Stimulated activated naive B cell treated with anti-CD40 and anti-IgM and Interleukin-4, amounts not matched to agents 10 μg/mL and 1 μg/mL and 100 μg/mL, for 72 hours (primary cell): ENCODE data around the gene UST.
"Not testable (repeated sequence)": the region's sequence is repeated elsewhere in the genome, so short reads cannot be mapped to it uniquely, and the experiment has no call there.

Experiments
- ATAC-seq, 2 donors: fragments of 150-1000 bp; cut with Tn5 transposase; replicated peaks; 2 replicates each; pipeline ENCODE4 v1.10.0; 2021; ENCODE audit warnings: moderate library complexity in 1 of 2
- DNase-seq: peaks from one replicate; pipeline ENCODE4 v3.0.0; 2021
- H3K27ac Mint-ChIP-seq: one replicate; pipeline ENCODE4 v1.8.0; 2022; ENCODE audit warnings: mild to moderate bottlenecking, mixed read lengths
- H3K27me3 Mint-ChIP-seq, 2 donors: one replicate each; pipeline ENCODE4 v1.8.0; 2022; ENCODE audit warnings: mixed read lengths in 2 of 2
- H3K36me3 Mint-ChIP-seq, 2 donors: one replicate each; pipeline ENCODE4 v1.8.0; 2022; ENCODE audit warnings: mixed read lengths in 2 of 2, mild to moderate bottlenecking in 1 of 2
- H3K4me1 Mint-ChIP-seq, 2 donors: one replicate each; pipeline ENCODE4 v1.8.0; 2022; ENCODE audit warnings: mixed read lengths in 2 of 2, mild to moderate bottlenecking in 1 of 2
- H3K4me3 Mint-ChIP-seq, 2 donors: one replicate each; pipeline ENCODE4 v1.8.0; 2022; ENCODE audit warnings: mild to moderate bottlenecking in 2 of 2, mixed read lengths in 2 of 2, moderate library complexity in 1 of 2
- H3K9me3 Mint-ChIP-seq, 2 donors: one replicate each; pipeline ENCODE4 v1.8.0; 2022; ENCODE audit warnings: mixed read lengths in 2 of 2, mild to moderate bottlenecking in 1 of 2

UST gene

DNA sequence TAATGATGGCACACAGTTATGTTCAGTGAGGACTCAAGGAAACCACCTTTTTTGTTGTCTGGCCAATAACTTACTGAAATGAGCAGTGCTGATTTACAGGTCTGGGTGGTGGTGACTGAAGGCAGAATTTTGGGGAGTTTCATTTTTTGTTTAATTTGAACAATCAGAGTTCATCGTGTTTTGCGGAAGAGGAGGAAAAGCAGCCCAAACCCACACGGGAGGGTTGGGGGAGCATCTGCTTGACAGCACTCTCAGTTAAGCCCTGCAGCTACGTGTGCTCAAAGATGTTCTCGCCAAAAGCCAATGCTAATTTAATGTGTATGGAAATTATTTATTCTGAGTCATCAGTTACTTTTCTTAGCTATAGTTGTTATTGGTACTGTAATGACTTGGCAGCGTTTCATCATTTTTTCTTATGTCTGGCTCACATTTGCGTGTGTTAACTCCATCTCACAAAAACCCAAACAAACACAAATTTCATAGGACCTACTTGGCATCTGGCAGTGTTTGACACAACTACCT lies 89.2 kb downstream of the UST start:
- Mint-ChIP-seq H3K36me3 (peaks cover 2 to 6% of the 10 kb centered on the region in 2 donors), H3K27me3 (no peaks in the 10 kb centered on the region), H3K4me3 (peak overlapping the region in 1 of 2 donors; percentile 33), H3K4me1 (peaks cover 25 to 49% of the 10 kb centered on the region in 2 donors), H3K27ac (peak overlapping the region; percentile 75), H3K9me3 (no peaks in the 10 kb centered on the region)
- ATAC-seq, result peak; percentile 66 to 73
- DNase-seq, result no peak

GRCh38 chr6:148836751-148837150 lies 89.9 kb downstream of the UST start:
- Mint-ChIP-seq H3K4me3 (no peak overlapping the region), H3K27ac (no peak overlapping the region), H3K27me3 (no peaks in the 10 kb centered on the region), H3K9me3 (no peaks in the 10 kb centered on the region), H3K4me1 (peaks cover 25 to 51% of the 10 kb centered on the region in 2 donors), H3K36me3 (peaks cover 2 to 6% of the 10 kb centered on the region in 2 donors)
- ATAC-seq (no peak), DNase-seq (no peak)

DNA sequence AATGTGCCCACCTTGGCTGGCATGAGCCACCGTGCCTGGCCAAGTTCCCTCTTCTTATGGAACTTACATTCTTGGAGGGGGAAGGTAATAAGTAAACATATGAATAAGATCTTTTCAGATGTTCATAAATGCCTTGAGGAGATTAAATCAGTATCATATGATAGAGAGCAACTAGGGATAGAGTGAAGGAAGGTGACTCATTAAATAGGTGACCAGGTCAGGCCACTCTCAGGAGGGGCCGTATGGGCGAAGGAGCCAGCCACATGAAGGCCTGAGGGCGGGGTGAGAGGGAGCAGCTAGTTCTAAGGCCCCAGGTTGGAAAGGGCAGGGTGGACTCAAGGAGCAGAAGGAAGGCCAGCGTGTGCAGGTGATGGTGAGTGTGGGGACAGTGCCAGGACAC lies 91.1 kb downstream of the UST start:
- no peak overlapping the region for H3K4me3 Mint-ChIP-seq
- H3K9me3 Mint-ChIP-seq, result no peaks in the 10 kb centered on the region
- peaks cover 2 to 6% of the 10 kb centered on the region in 2 donors for H3K36me3 Mint-ChIP-seq

DNA sequence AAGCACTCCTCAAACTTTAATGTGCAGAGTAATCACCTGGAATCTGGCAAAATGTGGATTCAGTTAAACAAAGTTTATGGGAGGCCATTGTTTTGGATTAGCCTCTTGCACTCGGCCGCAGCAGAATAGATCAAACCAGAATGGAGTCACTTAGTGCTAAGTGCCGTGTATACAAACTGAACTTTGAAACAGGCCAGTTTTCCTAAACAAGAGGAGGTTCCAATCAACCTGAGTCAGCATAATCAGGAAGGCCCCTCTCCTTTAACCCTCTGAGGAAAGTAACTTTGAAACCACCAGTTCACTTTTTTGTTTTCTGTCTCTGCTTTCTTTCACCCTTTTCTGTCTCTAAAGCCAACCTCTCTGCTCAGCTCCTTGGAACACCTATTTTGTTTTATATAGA lies 92.2 kb downstream of the UST start:
- DNase-seq, result no peak
- H3K27ac Mint-ChIP-seq, result no peak overlapping the region
- no peaks in the 10 kb centered on the region for H3K27me3 Mint-ChIP-seq
- ATAC-seq, result no peak
- peaks cover 2 to 6% of the 10 kb centered on the region in 2 donors for H3K36me3 Mint-ChIP-seq
- H3K9me3 Mint-ChIP-seq, result no peaks in the 10 kb centered on the region
- no peak overlapping the region for H3K4me3 Mint-ChIP-seq
- peaks cover 30 to 53% of the 10 kb centered on the region in 2 donors for H3K4me1 Mint-ChIP-seq

More for the DNA sequence above, 91.1 kb downstream of the UST start:
- ATAC-seq, result no peak
- Mint-ChIP-seq H3K27ac (peak overlapping the region; percentile 84), H3K4me1 (peaks cover 25 to 59% of the 10 kb centered on the region in 2 donors), H3K27me3 (no peaks in the 10 kb centered on the region)
- no peak for DNase-seq

DNA sequence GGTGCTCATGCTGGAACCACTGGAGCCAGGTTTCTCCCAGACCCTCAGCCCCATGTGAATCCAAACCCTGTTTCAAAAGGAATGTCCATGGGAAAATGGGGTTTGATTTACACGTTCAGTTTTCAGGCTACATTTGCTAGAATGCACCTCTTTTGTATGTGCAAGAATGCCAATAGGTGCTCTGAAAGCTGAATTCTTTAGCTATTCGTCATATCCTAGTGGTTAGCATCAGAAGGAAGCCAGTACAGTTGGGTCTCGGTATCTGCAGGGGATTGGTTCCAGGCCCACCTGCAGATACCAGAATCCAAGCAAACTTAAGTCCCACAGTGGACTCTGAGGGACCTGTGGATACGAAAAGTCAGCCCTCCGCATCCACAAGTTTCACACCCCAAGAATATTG lies 93.4 kb downstream of the UST start:
- DNase-seq (no peak), ATAC-seq (no peak)
- H3K9me3 Mint-ChIP-seq, result peaks cover 4 to 5% of the 10 kb centered on the region in 2 donors
- no peak overlapping the region for H3K4me3 Mint-ChIP-seq
- no peaks in the 10 kb centered on the region for H3K27me3 Mint-ChIP-seq
- no peak overlapping the region for H3K27ac Mint-ChIP-seq
- peaks cover 30 to 53% of the 10 kb centered on the region in 2 donors for H3K4me1 Mint-ChIP-seq
- peaks cover 4 to 12% of the 10 kb centered on the region in 2 donors for H3K36me3 Mint-ChIP-seq

DNA sequence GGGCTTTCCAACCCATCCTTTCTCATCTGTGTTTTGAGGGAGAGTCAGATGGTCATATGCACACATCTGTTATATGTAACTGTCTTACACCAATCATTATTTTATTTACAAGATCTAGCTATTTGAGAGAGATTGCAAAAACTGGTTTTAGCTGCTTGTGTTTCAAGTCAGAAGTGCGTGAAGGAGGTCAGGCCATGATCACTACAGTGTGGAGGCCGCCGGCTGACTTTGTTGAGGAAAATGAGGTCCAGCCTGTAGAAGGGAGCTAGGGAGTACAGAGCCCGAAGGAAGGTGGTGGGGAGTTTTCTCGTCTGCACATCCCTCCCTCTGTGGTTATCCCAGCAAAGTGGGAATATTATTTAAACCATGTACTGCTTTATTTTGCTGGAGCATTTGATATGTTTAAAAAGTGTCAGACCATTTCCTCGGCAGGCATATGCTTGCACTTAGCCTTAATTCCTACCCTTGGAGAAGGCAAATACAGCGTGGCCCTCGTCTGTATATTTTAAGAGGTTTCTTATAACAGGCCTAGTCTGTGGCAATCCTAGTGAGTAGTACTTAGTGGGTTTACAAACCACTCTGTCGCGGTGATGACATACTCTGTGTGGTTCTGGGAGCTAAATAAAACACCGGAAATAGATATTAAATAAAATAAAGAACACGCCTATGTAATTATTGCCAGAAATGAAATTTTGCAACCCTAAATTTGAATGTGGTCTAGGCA lies 95.6 kb downstream of the UST start:
- H3K4me3 Mint-ChIP-seq, result no peak overlapping the region
- H3K27ac Mint-ChIP-seq, result peak overlapping the region; percentile 47
- ATAC-seq, result no peak
- H3K36me3 Mint-ChIP-seq, result peaks cover 4 to 12% of the 10 kb centered on the region in 2 donors
- no peak for DNase-seq
- no peaks in the 10 kb centered on the region for H3K27me3 Mint-ChIP-seq
- H3K9me3 Mint-ChIP-seq, result peaks cover 4 to 5% of the 10 kb centered on the region in 2 donors
- H3K4me1 Mint-ChIP-seq, result peaks cover 21 to 42% of the 10 kb centered on the region in 2 donors

GRCh38 chr6:148845464-148845863 lies 98.6 kb downstream of the UST start:
- no peak for DNase-seq
- H3K9me3 Mint-ChIP-seq, result peaks cover 5% of the 10 kb centered on the region in 2 donors
- no peak overlapping the region for H3K4me3 Mint-ChIP-seq
- H3K4me1 Mint-ChIP-seq, result peaks cover 18 to 52% of the 10 kb centered on the region in 2 donors
- no peak overlapping the region for H3K27ac Mint-ChIP-seq
- no peaks in the 10 kb centered on the region for H3K27me3 Mint-ChIP-seq
- ATAC-seq, result no peak
- peaks cover 4 to 9% of the 10 kb centered on the region in 2 donors for H3K36me3 Mint-ChIP-seq

- H3K36me3 Mint-ChIP-seq, result peaks cover 4 to 9% of the 10 kb centered on the region in 2 donors
- H3K4me3 Mint-ChIP-seq, result no peak overlapping the region
- H3K4me1 Mint-ChIP-seq, result peaks cover 27 to 49% of the 10 kb centered on the region in 2 donors
- H3K27me3 Mint-ChIP-seq, result no peaks in the 10 kb centered on the region
- peaks cover 5% of the 10 kb centered on the region in 2 donors for H3K9me3 Mint-ChIP-seq
- ATAC-seq, result peak; percentile 60 to 79
- no peak for DNase-seq
- H3K27ac Mint-ChIP-seq, result peak overlapping the region; percentile 31
These were observed 100.2 kb downstream of the UST start for GRCh38 chr6:148846778-148847761.

DNA sequence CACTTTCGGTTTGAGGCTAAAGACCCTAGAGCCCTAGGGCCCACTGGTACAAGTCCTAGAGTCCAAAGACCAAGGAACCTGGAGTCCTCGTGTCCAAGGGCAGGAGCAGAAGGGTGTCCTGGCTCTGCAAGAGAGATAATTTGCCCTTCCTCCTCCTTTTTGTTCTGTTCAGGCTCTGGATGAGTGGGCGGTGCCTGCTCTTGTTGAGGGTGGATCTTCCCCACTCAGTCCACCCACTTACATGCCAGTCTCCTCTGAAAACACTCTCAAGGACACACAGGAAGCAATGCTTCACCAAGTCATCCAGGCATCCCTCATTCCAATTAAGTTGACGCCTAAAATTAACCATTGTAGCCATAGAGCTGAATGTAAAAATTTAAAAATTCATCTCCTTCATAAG lies 102.1 kb downstream of the UST start:
- H3K9me3 Mint-ChIP-seq, result peaks cover 5% of the 10 kb centered on the region in 2 donors
- H3K27ac Mint-ChIP-seq, result no peak overlapping the region

DNA sequence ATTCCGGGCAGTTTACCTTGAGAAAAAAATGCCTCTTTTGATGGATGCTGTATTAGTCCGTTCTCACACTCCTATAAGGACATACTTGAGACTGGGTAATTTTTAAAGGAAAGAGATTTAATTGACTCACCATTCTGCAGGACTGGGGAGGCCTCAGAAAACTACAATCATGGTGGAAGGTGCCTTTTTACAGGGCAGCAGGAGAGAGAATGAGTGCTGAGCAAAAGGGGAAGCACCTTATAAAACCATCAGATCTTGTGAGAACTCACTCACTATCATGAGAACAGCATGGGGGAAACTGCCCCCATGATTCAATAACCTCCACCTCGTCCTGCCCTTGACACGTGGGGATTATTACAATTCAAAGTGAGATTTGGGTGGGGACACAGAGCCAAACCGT lies 102.6 kb downstream of the UST start:
- not testable (repeated sequence) for H3K27ac Mint-ChIP-seq, H3K9me3 Mint-ChIP-seq, H3K27me3 Mint-ChIP-seq, H3K4me3 Mint-ChIP-seq, DNase-seq
- ATAC-seq, result peak; percentile 55 to 58
- H3K4me1 Mint-ChIP-seq, result peaks cover 35 to 68% of the 10 kb centered on the region in 2 donors
- H3K36me3 Mint-ChIP-seq, result peaks cover 5 to 18% of the 10 kb centered on the region in 2 donors

More for the DNA sequence above, 102.1 kb downstream of the UST start:
- H3K36me3 Mint-ChIP-seq, result peaks cover 4 to 13% of the 10 kb centered on the region in 2 donors
- no peak for DNase-seq
- H3K4me3 Mint-ChIP-seq, result no peak overlapping the region
- ATAC-seq, result no peak
- H3K4me1 Mint-ChIP-seq, result peaks cover 30 to 63% of the 10 kb centered on the region in 2 donors
- no peaks in the 10 kb centered on the region for H3K27me3 Mint-ChIP-seq

DNA sequence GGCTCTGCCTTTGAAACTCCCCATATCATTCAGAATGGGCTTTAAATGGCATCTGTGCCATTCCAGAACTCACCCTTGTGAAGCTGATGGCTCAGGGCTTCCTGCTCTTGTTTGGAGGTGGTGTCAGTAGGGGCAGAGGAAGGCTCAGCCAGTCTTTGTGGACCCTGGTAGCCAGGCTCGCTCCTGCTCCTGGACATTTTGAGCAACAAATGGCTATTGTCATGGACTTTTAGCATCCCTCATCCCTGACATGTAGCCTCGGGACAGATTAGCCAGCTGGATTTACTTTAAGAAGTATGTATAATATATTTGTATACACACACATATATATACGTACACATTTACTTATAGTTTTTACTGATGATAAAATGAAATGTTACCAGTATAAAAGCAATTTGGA lies 104.1 kb downstream of the UST start:
- ATAC-seq, result no peak
- H3K36me3 Mint-ChIP-seq, result peaks cover 5 to 16% of the 10 kb centered on the region in 2 donors
- H3K27ac Mint-ChIP-seq, result no peak overlapping the region
- peaks cover 45 to 78% of the 10 kb centered on the region in 2 donors for H3K4me1 Mint-ChIP-seq
- no peaks in the 10 kb centered on the region for H3K27me3 Mint-ChIP-seq
- DNase-seq, result no peak
- H3K9me3 Mint-ChIP-seq, result peaks cover 5 to 6% of the 10 kb centered on the region in 2 donors
- no peak overlapping the region for H3K4me3 Mint-ChIP-seq

GRCh38 chr6:148851683-148852556 lies 105.1 kb downstream of the UST start:
- Mint-ChIP-seq H3K4me1 (peaks cover 43 to 75% of the 10 kb centered on the region in 2 donors), H3K9me3 (peaks cover 5 to 6% of the 10 kb centered on the region in 2 donors), H3K36me3 (peaks cover 5 to 16% of the 10 kb centered on the region in 2 donors), H3K4me3 (no peak overlapping the region), H3K27me3 (no peaks in the 10 kb centered on the region), H3K27ac (no peak overlapping the region)
- ATAC-seq (peak in 1 of 2 donors; percentile 33), DNase-seq (no peak)

DNA sequence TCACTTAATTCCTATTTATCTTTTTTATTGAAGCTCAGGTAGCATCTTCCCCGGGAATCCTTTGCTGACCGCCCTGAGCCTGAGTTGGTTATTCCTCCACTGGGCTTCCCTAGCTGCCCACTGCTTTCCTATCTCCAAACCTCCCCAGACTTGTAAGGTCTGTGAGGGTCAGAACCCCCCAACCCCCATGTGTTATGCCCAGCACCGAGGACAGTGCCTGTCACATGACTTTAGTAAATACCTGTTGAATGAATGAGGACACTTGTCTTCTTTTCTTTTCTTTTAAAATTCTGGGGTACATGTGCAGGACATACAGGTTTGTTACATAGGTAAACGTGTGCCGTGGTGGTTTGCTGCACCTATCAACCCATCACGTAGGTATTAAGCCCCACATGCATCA lies 105.9 kb downstream of the UST start:
- Mint-ChIP-seq H3K4me3 (no peak overlapping the region), H3K27me3 (no peaks in the 10 kb centered on the region), H3K36me3 (peaks cover 5 to 16% of the 10 kb centered on the region in 2 donors), H3K4me1 (peaks cover 41 to 70% of the 10 kb centered on the region in 2 donors), H3K9me3 (peaks cover 5 to 6% of the 10 kb centered on the region in 2 donors), H3K27ac (no peak overlapping the region)
- ATAC-seq (no peak), DNase-seq (no peak)
